Hypothalamus (tissue), 51 donors: ENCODE measurements around the gene PKIB.
"Not testable (repeated sequence)": the region's sequence is repeated elsewhere in the genome, so short reads cannot be mapped to it uniquely, and the experiment has no call there.

Experiments
- DNase-seq, 51 donors: peaks; one replicate each; lab custom pipeline; 2025; lab: John Stamatoyannopoulos, UW

The PKIB gene

GRCh38 chr6:122740091-122740490, 129.9 kb downstream of the PKIB start:
- no peak for DNase-seq

DNA sequence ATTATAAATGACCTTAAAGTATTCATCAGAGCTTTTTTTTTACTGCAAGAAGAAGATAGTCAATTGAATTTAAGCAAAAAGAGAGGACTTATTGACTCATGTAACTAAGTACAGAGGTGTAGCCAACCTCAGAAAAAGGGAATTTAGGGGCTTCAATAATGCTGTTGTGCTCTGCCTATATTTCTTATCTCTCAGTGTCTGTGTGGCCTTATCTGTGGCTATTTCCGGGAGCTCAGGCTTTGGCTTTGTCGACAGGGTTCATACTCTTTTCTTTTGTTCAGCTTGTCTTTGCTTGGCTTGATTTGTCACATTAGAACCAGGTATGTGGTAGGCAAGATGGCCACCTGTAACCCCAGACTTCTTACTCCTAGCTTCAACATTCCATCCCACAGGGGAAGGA, 130.7 kb downstream of the PKIB start:
- no peak for DNase-seq

DNA sequence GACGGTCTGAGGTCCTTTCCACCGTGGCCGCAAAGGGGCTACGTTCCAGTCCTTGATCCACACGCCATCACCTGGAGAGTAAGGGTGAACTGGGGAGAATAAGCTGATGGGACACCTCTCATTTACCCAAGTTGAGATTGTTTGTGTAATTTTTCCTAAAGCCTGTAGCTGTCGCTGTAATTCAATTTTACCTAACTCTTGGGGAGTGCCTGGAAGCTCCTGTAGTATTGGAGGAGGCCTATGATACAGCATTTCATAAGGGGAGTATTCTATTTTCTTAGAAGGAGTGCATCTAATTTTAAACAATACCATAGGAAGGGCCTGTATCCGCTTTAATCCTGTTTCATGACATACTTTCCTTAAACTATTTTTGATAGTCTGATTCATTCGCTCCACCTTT, 134.0 kb downstream of the PKIB start:
- peak in 1 of 51 donors; percentile 15 for DNase-seq

- DNase-seq = not testable (repeated sequence)
These were observed 134.7 kb downstream of the PKIB start for GRCh38 chr6:122744856-122745255.

GRCh38 chr6:122746688-122747087, 136.5 kb downstream of the PKIB start:
- no peak for DNase-seq

- no peak for DNase-seq
These were observed 137.4 kb downstream of the PKIB start for GRCh38 chr6:122747573-122747972.

DNA sequence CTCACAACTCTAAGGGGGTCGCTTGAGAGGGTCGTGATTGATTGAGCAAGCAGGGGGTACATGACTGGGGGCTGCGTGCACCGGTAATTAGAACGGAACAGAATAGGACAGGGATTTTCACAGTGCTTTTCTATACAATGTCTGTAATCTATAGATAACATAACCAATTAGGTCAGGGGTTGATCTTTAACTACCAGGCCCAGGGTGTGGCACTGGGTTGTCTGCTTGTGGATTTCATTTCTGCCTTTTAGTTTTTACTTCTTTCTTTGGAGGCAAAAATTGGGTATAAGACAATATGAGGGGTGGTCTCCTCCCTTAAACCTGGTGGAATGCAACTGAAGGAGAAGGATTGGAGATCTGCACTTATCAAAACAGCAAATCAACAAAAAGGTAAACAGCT, 138.7 kb downstream of the PKIB start:
- DNase-seq = not testable (repeated sequence)

DNA sequence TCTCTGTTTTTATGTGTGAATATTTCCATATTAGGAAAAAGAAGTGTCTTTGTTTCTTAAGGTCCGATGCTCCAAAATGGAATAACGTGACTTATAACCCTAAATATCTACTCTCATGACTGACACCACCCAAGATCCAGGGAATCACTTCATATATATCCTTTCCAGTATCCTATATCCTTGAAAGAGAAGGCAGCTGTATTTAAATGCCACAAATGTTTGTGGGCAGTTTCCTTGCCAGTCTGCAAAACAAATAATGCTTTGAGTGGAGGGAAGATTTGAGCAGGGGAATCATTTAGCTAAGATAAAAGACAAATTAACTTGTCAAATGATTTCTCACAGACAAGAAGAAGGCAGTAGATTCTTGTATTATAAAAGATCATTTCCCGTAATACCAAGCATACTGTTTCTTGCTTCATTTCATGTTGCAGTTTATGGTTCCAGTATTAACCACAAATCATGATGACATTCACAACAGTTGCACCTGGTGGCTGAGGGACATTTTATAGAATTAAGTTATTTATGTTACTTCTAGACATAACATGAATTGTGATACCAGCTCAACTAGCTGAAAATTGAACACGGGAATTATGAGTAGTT, 139.3 kb downstream of the PKIB start:
- DNase-seq = no peak

DNA sequence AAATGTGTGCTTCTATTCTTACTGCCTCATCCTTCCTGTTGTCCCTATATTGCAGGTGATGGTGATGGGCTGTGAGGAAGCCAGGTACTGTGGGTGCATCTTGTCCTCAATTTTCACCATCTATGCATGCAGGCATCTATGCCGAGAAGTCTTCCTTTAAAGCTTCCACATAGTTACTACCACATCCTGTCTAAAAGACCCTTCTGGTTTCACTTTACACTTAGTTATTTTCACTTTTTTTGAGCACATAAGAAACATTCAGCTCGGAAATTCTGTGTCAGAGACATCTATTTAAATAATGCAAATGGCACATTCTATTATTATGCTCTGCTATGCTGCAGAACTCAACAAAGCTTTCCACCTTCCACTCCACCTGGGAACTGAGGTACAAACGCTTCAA, 141.1 kb downstream of the PKIB start:
- DNase-seq = no peak

- DNase-seq = no peak
These were observed 142.3 kb downstream of the PKIB start for GRCh38 chr6:122752459-122752858.

GRCh38 chr6:122753000-122753687, 142.9 kb downstream of the PKIB start:
- no peak for DNase-seq

- DNase-seq = peak in 12 of 51 donors; percentile 4 to 51 (median 21)
These were observed 143.5 kb downstream of the PKIB start for GRCh38 chr6:122753688-122754056.

DNA sequence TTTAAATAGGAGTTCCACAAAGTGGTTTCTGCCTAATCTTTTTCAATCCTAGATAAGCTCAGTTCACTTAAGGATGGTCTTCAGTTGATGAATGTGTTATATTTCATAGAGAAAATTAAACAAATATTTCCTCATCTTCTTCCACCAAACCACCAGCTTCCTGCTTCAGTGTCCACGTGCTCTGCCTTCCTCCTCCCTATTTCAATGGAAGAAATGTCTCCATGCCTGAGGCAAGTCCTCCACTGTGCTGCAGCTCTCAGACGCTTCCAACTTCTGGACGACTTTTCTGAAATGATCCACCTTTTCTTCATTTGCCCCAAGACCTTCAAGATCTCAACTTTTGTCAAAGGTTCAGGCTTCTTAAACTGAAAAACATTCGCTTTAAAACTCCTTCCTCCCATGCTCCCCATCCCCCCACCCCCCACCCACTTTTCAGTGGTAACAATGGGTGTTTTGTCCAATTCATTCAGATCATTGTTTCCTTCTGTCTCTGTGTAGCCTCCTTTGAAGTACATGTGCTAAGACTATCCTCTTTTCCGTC, 144.1 kb downstream of the PKIB start:
- peak in 1 of 51 donors; percentile 22 for DNase-seq

- DNase-seq = no peak
These were observed 145.7 kb downstream of the PKIB start for GRCh38 chr6:122755901-122756300.

GRCh38 chr6:122758927-122759334, 148.7 kb downstream of the PKIB start:
- DNase-seq = no peak

DNA sequence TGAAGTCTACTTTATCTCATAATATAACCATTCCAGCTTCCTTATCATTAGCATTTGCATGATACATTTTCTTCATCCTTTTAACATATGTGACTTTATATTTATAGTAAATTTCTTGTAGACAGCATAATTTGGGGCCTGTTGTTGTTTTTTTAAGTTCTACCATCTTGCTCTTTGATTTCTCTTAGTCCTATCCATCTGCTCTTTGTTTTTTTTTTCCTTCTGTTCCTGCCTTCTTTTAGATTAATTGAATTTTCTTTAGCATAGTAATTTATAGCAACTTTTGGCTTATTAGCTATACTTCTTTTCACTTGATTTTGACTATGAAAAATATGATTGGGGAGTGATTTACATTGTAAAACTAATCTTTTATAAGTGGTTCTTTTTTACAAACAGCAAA, 150.1 kb downstream of the PKIB start:
- no peak for DNase-seq

DNA sequence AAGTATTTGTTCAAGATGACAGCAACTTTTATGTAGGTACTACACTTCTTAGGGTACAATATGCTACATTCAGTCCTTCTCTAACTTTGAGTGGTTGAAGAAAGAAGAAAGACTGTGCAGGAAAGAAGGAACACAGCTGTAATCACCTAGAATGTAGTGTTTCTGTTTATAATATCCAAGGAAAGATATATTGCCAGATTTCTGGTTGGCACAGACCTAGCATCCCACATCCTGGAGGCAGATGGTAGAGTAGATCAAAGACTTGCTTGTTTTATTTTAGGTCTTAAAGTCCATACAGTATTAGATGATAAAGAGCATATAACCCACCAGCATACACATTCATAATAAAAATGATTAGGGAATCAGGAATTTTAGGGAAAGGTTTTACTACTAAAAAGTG, 156.1 kb downstream of the PKIB start:
- no peak for DNase-seq

- no peak for DNase-seq
These were observed 160.8 kb downstream of the PKIB start for GRCh38 chr6:122770835-122771601.

DNA sequence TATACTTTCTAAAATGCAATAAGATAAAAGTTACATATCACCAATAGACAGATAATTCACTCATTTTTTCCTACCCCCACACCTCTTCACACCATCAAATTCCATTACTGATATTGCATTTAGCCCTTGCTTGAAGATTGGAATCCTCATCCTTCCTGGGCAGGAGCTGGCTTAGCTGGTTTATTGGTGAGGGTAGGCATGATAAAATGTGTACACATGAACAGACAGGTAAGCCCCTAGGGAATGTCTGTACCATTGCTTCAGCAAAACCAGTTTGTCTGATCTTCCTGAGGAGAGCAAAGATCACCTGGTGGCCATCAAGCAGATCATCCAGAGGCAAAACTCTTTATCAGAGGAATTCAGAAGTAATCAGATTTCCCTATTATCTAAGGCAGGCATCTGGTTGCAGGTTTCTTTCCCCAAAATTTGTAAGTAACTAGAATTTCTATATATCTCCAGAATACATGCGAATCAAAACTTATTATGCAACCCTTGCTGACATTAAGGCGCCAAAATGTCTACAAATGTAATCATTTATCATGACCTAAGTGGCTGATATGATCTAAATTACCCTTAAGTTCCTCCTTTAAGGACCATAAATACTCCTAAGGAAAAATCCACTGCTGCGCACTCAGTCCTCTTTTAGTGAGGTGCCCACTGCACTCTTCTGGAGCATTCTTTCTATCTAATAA, 162.7 kb downstream of the PKIB start:
- no peak for DNase-seq
